HL-60 (cell line): Measurements from ENCODE around the gene IFTAP.

Experiments
- CTCF ChIP-seq: IDR thresholded peaks from one replicate; pipeline ENCODE4 v1.5.1; 2011; ENCODE audit warnings: low read length, control low read depth, inconsistent platforms; ENCODE audit not compliant: insufficient read depth
- GABPA ChIP-seq: IDR thresholded peaks from 2 replicates; pipeline ENCODE4 v1.6.1; 2012; ENCODE audit warnings: low read depth
- POLR2AphosphoS5 ChIP-seq: IDR thresholded peaks from 2 replicates; pipeline ENCODE4 v1.6.1; 2012; ENCODE audit warnings: low read depth
- REST ChIP-seq: IDR thresholded peaks from 2 replicates; pipeline ENCODE4 v1.6.1; 2012; ENCODE audit warnings: low read depth; ENCODE audit not compliant: insufficient replicate concordance
- SPI1 ChIP-seq: IDR thresholded peaks from 2 replicates; pipeline ENCODE4 v1.6.1; 2012; ENCODE audit warnings: low read depth, mild to moderate bottlenecking, borderline replicate concordance

- TF ChIP-seq GABPA (no peak), CTCF (no peak), POLR2AphosphoS5 (no peak), REST (no peak), SPI1 (no peak)
These were observed 26.6 kb upstream of the IFTAP start, which contains the start of gene RAG1 for GRCh38 chr11:36567694-36568093.
